Epithelial cell of proximal tubule (primary cell): ENCODE results near the gene ALAS1. TPM values are rescaled to one million over a fixed set of nuclear protein-coding genes. Genes with fewer than 3 reads are reported as not detected.

Experiments
- DNase-seq: peaks from one replicate; pipeline ENCODE4 v3.0.0-alpha.2; 2011; ENCODE audit warnings: low read depth
- H3K4me3 ChIP-seq: 2 replicates; pipeline ENCODE4 v1.5.1; 2011; ENCODE audit warnings: low read depth, mild to moderate bottlenecking, low read length
- CTCF ChIP-seq: conservative IDR thresholded peaks from 2 replicates; pipeline ENCODE4 v1.5.1; 2012; ENCODE audit warnings: low read depth, mild to moderate bottlenecking, low read length
- total RNA-seq: library from RNA; depleted of rRNA; stranded (reverse); fragments of >200 nt; gene quantifications from 2 replicates; pipeline ENCODE4 v1.2.3, GENCODE V29; 2015

ALAS1 gene
- total RNA-seq, 1 donor from 2014 or later: 56.3 TPM

GRCh38 chr3:52256159-52256558, 58.2 kb downstream of the ALAS1 start:
- TF ChIP-seq CTCF: no peak

GRCh38 chr3:52256622-52257021, 58.7 kb downstream of the ALAS1 start:
- H3K4me3 ChIP-seq: no peak overlapping the region
- no peak for TF ChIP-seq CTCF
- DNase-seq: no peak

More at GRCh38 chr3:52256159-52256558, 58.2 kb downstream of the ALAS1 start:
- no peak overlapping the region for H3K4me3 ChIP-seq
- no peak for DNase-seq

GRCh38 chr3:52257911-52258310, 60.0 kb downstream of the ALAS1 start:
- no peak for DNase-seq
- H3K4me3 ChIP-seq: no peak overlapping the region
- TF ChIP-seq CTCF: no peak

GRCh38 chr3:52259035-52259434, 61.1 kb downstream of the ALAS1 start:
- H3K4me3 ChIP-seq: no peak overlapping the region
- no peak for DNase-seq
- TF ChIP-seq CTCF: no peak

DNA sequence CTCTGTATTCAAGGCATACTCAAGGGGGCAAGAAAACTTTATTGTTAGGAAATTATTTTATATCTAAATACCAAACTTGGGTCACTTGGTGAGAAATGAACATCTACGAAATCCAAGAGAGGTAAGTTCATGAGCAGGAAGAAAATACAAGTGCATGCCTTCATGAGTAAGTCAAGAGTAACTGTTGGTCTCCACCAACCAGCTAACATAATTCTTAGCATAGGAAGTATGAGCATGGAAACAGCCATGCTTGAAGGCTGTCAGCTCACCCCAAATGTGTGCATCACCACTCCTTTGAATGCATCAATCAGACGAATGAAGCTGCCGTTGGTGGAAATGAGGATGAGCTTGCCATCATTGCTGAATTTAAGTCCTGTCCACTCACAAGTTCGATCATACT, 61.5 kb downstream of the ALAS1 start:
- TF ChIP-seq CTCF: no peak
- no peak overlapping the region for H3K4me3 ChIP-seq
- DNase-seq: no peak

- no peak overlapping the region for H3K4me3 ChIP-seq
- TF ChIP-seq CTCF: no peak
- no peak for DNase-seq
Observed at GRCh38 chr3:52262447-52262846, 64.5 kb downstream of the ALAS1 start.

Other genes with a start within 250 kb of the ALAS1 start
- gene GPR62, start 242.8 kb upstream of the ALAS1 start, total RNA-seq: not detected in 2 replicates
- gene PCBP4, start 230.7 kb upstream of the ALAS1 start, total RNA-seq: 102 and 120 TPM in 2 replicates
- 29.1 and 39.1 TPM in 2 replicates for gene ABHD14B, start 224.1 kb upstream of the ALAS1 start, total RNA-seq
- 13.8 and 18.9 TPM in 2 replicates for gene ABHD14A, start 223.1 kb upstream of the ALAS1 start, total RNA-seq
- 85.7 and 95.8 TPM in 2 replicates for gene ACY1, start 214.6 kb upstream of the ALAS1 start, total RNA-seq
- gene RPL29, start 202.3 kb upstream of the ALAS1 start, total RNA-seq: 1,795 and 2,087 TPM in 2 replicates
- 23.7 and 25.9 TPM in 2 replicates for gene DUSP7, start 141.6 kb upstream of the ALAS1 start, total RNA-seq
- gene POC1A, start 43.7 kb upstream of the ALAS1 start, total RNA-seq: 15.7 and 35.6 TPM in 2 replicates
- not detected in 2 replicates for gene TLR9, start 27.5 kb downstream of the ALAS1 start, total RNA-seq
- gene TWF2, start 41.0 kb downstream of the ALAS1 start, total RNA-seq: 154 and 189 TPM in 2 replicates
- 6.9 and 8.9 TPM in 2 replicates for gene PPM1M, start 47.6 kb downstream of the ALAS1 start, total RNA-seq
- gene WDR82, start 80.5 kb downstream of the ALAS1 start, total RNA-seq: 38.4 and 61.6 TPM in 2 replicates
- 11.9 and 17.6 TPM in 2 replicates for gene GLYCTK, start 89.7 kb downstream of the ALAS1 start, total RNA-seq
- 0.29 and 0.51 TPM in 2 replicates for gene DNAH1, start 118.2 kb downstream of the ALAS1 start, total RNA-seq
- gene BAP1, start 211.8 kb downstream of the ALAS1 start, total RNA-seq: 67.8 and 88.7 TPM in 2 replicates
- gene PHF7, start 212.5 kb downstream of the ALAS1 start, total RNA-seq: 5.8 and 7.3 TPM in 2 replicates
- gene SEMA3G, start 246.9 kb downstream of the ALAS1 start, total RNA-seq: 0.43 and 5.1 TPM in 2 replicates